Activated T-cell treated with anti-CD3 and anti-CD28 coated beads, Interleukin-2, amount 50 U/mL, for 48 hours (primary cell): ENCODE data around the gene ACSL5.
"Not testable (repeated sequence)": the region's sequence is repeated elsewhere in the genome, so short reads cannot be mapped to it uniquely, and the experiment has no call there.

Experiments
- DNase-seq, 2 experiments: peaks; one replicate each; pipeline ENCODE4 v3.0.0-alpha.2; 2020

ACSL5 gene

GRCh38 chr10:112421731-112422130, 47.8 kb downstream of the ACSL5 start:
- DNase-seq: no peak

GRCh38 chr10:112424651-112425050, 50.7 kb downstream of the ACSL5 start:
- no peak for DNase-seq

GRCh38 chr10:112426111-112426510, 52.2 kb downstream of the ACSL5 start:
- DNase-seq: no peak

- no peak for DNase-seq
Measured at GRCh38 chr10:112429147-112429546, 55.2 kb downstream of the ACSL5 start.

- DNase-seq: no peak
Measured at GRCh38 chr10:112429654-112430230, 55.8 kb downstream of the ACSL5 start.

GRCh38 chr10:112433136-112433535, 59.2 kb downstream of the ACSL5 start:
- DNase-seq: no peak

- no peak for DNase-seq
Measured at GRCh38 chr10:112434988-112435619, 61.2 kb downstream of the ACSL5 start.

- no peak for DNase-seq
Measured at GRCh38 chr10:112438356-112438755, 64.4 kb downstream of the ACSL5 start.

DNA sequence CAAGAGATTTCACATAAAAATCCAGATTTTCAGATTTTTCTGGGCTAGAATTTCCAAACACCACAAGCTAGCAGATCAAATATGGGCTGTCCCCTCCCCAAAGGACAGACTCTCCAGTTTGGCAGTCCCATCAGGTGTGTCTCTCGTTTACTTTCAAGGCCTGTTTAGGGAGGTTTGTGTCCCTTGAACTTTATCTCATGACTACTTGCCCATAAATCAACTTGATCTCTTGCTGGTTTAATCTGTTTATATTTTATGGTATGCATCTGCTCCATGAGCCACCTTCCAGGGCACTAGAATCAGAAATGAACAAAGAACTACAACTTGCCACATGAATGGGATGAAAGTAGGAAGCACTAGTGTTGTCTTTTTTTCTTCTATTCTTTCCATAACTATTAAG, 67.6 kb downstream of the ACSL5 start:
- DNase-seq: no peak

GRCh38 chr10:112442063-112442462, 68.1 kb downstream of the ACSL5 start:
- no peak for DNase-seq

DNA sequence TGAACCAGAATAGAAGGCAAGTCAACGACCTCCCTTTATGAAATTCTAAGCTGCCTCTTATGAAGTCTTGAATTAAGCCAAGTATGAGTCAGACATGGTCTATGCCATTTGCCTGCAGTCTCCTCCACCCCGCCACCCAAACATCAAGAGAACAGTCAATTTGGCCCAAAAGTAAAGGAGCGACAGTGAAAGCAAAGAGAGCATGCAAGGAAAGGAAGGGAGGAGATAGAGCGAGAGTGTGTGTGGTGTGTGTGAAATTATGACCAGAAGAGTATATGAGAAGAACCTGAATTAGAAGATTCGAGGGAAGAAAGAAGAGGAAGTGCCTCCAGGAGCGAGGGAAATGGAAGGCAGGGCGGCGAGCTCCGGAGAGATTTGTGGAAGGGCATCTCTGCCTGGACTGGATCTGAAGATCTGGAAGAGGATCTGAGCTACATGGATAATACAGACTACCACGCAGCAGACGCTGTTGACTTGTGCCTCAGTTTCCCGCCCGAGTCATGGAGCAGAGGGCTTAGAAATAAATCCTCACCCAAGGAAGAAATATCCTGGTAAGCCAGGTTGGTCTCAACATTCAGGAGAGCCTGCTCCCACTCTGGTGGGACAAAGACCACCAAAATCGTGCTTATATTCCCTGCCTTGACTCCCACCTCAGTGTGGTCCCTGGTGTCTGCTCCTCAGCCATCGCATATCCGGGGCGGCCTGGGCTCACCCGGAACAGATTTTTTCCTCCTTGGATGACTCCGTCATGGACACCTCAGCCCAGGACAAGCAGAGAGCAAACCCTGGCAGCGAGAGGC, 72.3 kb downstream of the ACSL5 start:
- DNase-seq: peak; percentile 26

DNA sequence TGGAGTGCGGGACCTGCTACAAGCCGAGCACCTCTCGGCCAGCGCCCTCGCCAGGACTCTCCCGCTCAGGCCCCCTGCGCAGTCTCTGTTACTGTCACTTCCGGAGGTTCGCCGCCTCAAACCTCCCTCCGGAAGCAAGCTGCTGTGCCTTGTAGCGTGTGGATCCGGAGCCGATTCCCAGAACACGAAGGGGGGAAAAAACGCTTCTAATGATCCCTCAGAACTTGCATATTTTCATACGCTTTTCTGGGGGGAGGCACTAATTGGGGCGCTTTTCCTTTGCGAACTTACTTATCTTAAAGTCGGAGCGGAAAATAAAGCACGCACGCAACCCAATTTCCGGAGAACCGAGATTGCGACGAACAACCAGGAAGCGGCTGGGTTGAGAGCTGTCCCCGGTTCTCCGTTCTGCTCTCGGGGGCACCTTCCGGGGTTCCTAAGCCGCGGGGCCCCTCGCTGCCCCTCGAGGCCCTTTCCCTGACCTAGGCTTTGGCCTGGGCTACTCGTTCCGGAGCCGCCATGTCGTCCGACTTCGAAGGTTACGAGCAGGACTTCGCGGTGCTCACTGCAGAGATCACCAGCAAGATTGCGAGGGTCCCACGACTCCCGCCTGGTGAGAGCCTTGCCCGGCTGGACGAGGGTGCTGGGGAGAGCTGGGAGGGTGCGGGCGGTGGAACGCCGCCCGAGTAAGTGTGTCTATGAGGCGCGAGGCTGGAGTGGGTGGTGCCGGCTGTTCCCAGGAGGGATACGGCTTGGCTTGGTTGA, 73.1 kb downstream of the ACSL5 start, which contains the start of the genes VTI1A and ZDHHC6:
VTI1A (plus strand) TSS at position 361 of the 765 bp plus-strand sequence; CDS start at position 520, 159 bp downstream.
ZDHHC6 (minus strand) TSS at position 60 of the 765 bp plus-strand sequence. CDS start 1,478 bp downstream, outside the sequence.
- DNase-seq: peak; percentile 88 to 90

DNA sequence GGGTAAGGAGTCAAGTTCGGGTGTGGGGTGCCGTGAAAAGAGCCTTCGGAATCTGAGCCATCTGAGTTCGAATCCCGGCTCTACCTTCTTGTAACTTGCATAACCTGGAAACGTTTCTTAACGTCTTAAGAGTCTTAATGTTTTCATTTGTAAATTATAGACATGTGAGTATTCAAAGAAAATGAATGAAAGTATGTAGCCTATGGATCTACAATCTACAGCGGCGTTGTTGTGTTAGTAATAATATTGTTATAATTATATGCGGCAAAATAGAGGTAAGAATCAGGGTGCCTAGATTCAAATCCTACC, 73.7 kb downstream of the ACSL5 start:
- no peak for DNase-seq

- no peak for DNase-seq
Measured at GRCh38 chr10:112448888-112449287, 75.0 kb downstream of the ACSL5 start.

DNA sequence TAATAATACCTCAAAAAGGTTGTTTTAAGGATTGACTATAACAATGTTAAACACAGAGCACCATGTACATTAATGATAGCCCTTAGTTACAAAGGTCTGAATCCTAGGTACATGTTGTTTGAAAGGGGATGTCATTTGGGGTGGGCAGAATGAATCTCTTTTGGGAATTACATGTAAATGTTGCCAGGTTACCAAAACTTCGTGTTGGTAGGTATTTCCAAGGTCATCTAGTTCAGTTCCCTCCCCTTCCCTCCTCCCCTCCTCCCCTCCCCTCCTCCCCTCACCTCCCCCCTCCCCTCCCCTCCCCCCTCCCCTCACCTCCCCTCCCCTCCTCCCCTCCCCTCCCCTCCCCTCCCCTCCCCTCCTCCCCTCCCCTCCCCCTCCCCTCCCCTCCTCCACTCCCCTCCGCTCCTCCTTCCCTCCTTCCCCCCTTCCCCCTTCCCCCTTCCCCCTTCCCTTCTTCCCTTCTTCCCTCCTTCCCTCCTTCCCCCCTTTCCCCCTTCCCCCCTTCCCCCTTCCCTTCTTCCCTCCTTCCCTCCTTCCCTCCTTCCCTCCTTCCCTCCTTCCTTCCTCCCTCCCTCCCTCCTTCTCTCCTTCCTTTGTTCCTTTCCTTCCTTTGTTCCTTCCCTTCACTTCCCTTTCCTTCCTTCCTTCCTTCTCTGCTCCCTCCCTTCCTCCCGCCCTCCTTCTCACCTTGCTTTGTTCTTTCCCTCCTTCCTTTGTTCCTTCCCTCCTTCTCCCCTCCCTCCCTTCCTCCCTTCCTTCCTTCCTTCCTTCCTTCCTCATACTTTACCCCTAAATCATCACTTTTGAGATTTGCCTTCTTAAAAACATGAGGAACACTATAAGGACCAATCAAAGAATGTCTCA, 81.2 kb downstream of the ACSL5 start:
- DNase-seq: no peak

- DNase-seq: no peak
Measured at GRCh38 chr10:112456533-112456932, 82.6 kb downstream of the ACSL5 start.

GRCh38 chr10:112460366-112460765, 86.5 kb downstream of the ACSL5 start:
- no peak for DNase-seq

- DNase-seq: peak; percentile 35 to 50
Measured at GRCh38 chr10:112461029-112461887, 87.3 kb downstream of the ACSL5 start.

DNA sequence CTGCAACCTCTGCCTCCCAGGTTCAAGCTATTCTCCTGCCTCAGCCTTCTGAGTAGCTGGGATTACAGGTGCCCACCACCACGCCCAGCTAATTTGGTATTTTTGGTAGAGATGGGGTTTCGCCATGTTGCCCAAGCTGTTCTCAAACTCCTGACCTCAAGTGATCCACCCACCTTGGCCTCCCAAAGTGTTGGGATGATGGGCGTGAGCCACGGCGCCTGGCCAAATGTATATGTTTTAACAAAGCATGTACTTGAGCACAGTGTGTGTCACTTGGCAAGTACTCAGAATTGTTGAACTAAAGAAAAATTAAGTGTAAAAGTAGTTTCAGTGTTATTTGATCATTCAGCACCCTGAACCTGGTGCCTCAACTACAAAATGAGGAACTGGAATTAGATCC, 90.2 kb downstream of the ACSL5 start:
- DNase-seq: not testable (repeated sequence)

DNA sequence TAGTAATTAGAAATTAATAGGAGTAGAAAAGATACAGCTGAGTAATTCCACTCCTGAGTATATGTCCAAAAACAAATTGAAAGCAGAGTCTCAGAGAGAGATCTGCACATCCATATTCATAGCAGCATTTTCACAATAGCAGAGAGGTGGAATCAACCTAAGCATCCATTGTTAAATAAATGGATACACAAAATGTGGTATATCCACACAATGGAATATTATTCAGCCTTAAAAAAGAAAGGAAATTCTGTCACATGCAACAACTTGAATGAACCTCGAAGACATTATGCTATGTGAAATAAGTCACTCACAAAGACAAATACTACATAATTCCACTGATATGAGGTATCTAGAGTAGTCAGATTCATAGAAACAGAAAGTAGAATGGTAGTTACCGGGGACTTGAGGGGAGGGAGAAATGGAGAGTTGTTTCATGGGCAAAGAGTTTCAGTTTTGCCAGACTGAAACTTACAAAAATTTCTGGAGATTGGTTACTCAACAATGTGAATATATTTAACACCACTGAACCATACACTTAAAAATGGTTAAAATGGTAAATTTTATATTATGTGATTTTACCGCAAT, 91.5 kb downstream of the ACSL5 start:
- DNase-seq: no peak

DNA sequence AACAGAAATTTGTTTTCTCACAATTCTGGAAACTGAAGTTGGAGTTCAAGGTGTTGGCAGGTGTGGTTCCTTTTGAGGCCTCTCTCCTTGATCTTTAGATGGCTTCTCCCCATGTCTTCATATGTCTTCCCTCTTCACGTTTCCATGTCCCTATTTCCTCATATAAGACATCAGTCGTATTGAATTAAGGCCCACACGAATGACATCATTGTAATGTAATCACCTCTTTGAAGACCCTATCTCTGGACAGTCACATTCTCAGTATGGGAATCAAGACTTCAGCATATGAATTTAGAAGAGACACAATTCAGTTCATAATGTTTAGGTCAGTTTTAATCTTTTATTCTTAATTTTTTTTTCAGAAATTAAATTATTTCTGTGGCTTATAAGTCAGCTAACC, 92.9 kb downstream of the ACSL5 start:
- no peak for DNase-seq
